GM19025 (cell line): ENCODE data around the gene CC2D1B.
"Not testable (repeated sequence)": the region's sequence is repeated elsewhere in the genome, so short reads cannot be mapped to it uniquely, and the experiment has no call there.

ENCODE experiments used
- ATAC-seq: cut with Tn5 transposase; IDR thresholded peaks from one replicate; pipeline ENCODE4 v1.9.1; 2021; ENCODE audit warnings: mild to moderate bottlenecking, low read depth, moderate library complexity; ENCODE audit not compliant: unreplicated experiment

CC2D1B gene, protein sequence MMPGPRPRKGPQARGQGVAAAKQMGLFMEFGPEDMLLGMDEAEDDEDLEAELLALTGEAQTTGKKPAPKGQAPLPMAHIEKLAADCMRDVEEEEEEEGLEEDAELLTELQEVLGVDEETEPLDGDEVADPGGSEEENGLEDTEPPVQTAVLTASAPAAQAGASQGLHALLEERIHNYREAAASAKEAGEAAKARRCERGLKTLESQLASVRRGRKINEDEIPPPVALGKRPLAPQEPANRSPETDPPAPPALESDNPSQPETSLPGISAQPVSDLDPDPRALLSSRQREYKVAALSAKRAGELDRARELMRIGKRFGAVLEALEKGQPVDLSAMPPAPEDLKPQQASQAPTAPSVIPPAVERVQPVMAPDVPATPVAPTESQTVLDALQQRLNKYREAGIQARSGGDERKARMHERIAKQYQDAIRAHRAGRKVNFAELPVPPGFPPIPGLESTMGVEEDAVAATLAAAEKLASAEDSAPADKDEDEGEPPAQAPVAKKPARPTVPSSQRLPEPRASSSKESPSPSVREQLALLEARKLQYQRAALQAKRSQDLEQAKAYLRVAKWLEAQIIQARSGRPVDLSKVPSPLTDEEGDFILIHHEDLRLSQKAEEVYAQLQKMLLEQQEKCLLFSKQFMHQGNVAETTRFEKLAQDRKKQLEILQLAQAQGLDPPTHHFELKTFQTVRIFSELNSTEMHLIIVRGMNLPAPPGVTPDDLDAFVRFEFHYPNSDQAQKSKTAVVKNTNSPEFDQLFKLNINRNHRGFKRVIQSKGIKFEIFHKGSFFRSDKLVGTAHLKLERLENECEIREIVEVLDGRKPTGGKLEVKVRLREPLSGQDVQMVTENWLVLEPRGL

DNA sequence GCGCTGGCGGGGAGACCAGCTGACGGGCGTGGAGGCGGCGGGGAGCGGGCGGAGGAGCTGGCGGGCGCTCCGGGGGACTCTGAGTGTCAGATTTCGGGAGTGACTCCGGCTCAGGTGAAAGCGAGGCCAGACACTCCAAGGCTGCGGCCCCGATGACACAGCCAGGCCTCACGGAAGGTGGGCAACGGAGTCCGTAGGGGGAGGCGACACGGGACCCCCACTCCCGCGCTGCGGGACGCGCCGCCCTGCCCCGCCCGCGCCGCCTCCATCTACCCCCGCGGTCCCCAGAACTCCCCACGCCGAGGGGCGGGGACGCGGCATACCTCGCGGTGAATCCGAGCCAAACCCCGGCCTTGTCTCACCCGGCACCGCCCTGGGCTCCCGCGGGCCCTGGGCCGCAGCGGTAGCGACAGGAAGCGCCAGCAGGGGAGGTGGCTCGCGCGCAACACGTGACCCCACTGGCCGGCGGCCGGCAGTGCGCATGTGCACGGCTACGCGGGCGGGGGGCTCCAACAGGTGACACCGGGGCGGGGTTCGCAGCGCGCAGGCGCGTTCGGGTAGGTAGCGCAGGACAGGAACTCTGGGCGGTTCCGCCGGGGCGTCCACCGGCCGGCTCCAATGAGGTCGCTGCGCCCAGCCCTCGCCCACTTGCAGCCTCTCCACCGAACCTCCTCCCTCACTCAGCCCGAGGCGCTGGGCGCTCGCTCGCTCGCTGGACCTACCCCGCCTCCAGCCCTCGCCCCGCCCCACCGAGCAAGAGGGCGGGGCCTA lies at the start of gene CC2D1B:
Gene CC2D1B, minus strand, starts transcription at position 460 of the 771 bp plus-strand sequence. CDS start 1,585 bp downstream, outside the sequence.
- ATAC-seq = peak; percentile 93

- no peak for ATAC-seq
Measured at GRCh38 chr1:52414942-52415341, 48.9 kb upstream of the CC2D1B start.

GRCh38 chr1:52413410-52413989 lies 47.5 kb upstream of the CC2D1B start:
- no peak for ATAC-seq

DNA sequence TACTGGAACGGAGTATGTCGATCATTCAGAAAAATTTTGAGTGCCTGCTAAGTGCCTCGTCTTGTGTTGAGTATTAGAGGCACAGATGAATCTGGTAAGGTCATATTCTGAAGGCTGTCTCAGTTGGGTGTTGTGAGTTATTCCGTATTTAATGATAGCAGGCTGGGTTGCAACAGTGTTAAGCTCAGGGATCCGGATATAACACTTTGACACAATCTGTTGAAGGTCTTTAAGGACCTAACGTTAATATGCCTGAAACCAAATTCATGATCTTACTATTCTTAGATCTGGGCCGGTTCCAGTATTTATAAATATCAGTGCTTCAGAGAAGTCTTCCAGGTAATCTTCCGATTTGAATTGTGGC lies 39.0 kb upstream of the CC2D1B start:
- ATAC-seq = no peak

- ATAC-seq = peak; percentile 92
Measured at GRCh38 chr1:52404116-52404974, 38.3 kb upstream of the CC2D1B start, which contains the start of the genes ORC1 and PRPF38A. Gene ORC1, minus strand, starts transcription at chr1:52404423. Its CDS starts 2,200 bp downstream, at chr1:52402223. Gene PRPF38A, plus strand, starts transcription at chr1:52404602. Its CDS starts 148 bp downstream, at chr1:52404750.

GRCh38 chr1:52403566-52404115 lies 37.6 kb upstream of the CC2D1B start:
- ATAC-seq = peak; percentile 8

- ATAC-seq = no peak
Measured at GRCh38 chr1:52402860-52403240, 36.8 kb upstream of the CC2D1B start.

GRCh38 chr1:52400131-52400530 lies 34.1 kb upstream of the CC2D1B start:
- no peak for ATAC-seq

DNA sequence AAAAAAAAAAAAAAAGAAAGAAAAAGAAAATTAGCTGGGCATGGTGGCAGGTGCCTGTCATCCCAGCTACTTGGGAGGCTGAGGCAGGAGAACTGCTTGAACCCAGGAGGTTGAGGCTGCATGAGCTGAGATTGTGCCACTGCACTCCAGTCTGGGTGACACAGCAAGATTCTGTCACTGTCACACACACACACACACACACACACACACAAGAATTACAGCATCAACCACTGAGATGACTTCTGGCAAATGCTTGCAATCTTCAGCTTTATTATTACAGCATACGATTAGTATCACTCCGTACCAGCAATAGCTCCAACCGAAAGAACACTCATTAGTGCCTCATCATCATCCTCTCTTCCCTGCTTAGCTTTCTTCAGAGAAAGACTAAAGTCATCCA lies 33.6 kb upstream of the CC2D1B start:
- ATAC-seq = no peak

DNA sequence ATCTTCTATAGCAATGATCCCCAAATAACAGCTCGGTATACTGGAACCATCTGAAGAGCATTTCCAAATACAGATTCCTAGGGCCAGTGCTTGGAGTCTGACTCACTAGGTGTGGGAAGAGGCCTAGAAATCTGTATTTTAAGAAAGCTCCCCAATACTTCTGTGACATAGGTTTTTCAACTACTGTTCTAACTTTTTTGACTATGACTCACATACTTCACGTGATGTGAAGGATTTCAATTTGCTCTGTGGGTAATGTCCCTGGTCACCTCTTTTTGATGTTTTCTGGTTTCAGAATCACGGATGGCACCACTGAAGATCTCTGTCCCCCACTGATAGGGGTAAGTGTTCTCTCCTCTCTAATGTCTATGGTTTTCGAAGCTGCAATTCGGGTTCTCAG lies 27.2 kb upstream of the CC2D1B start:
- ATAC-seq = no peak

DNA sequence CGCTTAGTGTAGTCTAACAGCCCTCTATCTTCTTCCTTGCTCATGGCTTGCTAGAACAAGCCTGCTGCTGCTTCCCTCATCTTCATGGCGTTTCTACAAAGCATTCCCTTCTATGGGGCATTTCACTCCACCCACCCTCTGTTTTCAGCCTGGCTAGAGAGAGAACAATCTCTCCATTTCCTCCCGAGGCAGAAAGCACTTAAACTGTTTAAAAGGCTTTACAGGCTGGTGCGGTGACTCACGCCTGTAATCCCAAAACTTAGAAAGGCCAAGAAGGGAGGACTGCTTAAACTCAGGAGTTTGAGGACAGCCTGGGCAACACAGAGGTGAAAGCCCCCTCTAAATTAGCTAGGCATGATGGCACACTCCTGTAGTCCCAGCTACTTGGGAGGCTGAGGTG lies 20.5 kb upstream of the CC2D1B start:
- no peak for ATAC-seq

DNA sequence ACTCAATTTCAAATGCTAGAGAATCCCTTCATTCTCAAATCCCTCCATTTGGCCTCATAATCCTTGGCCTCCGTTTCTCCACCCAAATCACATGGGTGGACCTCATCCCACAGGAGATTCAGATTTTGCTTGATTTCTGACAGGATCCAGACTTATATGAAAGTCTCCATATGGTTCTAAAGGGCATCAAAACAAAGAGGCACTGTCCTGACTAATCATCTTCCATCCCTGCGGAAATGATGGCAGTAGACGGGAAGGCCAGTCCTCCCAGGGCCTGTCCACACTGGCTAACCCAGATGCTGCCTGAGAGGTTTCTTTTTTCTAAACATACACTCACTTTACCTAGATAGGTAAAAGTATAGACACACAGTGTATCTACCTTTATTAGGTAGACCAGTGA lies 19.4 kb upstream of the CC2D1B start:
- ATAC-seq = no peak

- not testable (repeated sequence) for ATAC-seq
Measured at GRCh38 chr1:52369851-52370250, 3.8 kb upstream of the CC2D1B start.

GRCh38 chr1:52368383-52369172 lies 2.6 kb upstream of the CC2D1B start:
- no peak for ATAC-seq

- ATAC-seq = no peak
Measured at GRCh38 chr1:52367272-52367671, 1.3 kb upstream of the CC2D1B start.

GRCh38 chr1:52366517-52366827 lies 467 bp upstream of the CC2D1B start:
- no peak for ATAC-seq

GRCh38 chr1:52365071-52365745 lies 797 bp downstream of the CC2D1B start:
- no peak for ATAC-seq

GRCh38 chr1:52364235-52364839 lies 1.7 kb downstream of the CC2D1B start:
- ATAC-seq = no peak
